T-helper 1 cell treated with Interleukin-12 subunit alpha and Interleukin-12 subunit beta and Interleukin-4 antibody, amounts not matched to agents 30 μg/mL and 1 μg/mL, for 36 hours (primary cell): ENCODE results near the gene GSE1.

Experiments used
- H3K27ac Mint-ChIP-seq: one replicate; pipeline ENCODE4 v1.8.0; 2021; ENCODE audit warnings: mild to moderate bottlenecking, mixed read lengths
- H3K27me3 Mint-ChIP-seq: one replicate; pipeline ENCODE4 v1.8.0; 2021; ENCODE audit warnings: low read depth, mixed read lengths
- H3K36me3 Mint-ChIP-seq: one replicate; pipeline ENCODE4 v1.8.0; 2021; ENCODE audit warnings: low read depth, mixed read lengths
- H3K4me1 Mint-ChIP-seq: one replicate; pipeline ENCODE4 v1.8.0; 2021; ENCODE audit warnings: low read depth, mixed read lengths
- H3K4me3 Mint-ChIP-seq: one replicate; pipeline ENCODE4 v1.8.0; 2021; ENCODE audit warnings: mild to moderate bottlenecking, moderate library complexity, mixed read lengths
- H3K9me3 Mint-ChIP-seq: one replicate; pipeline ENCODE4 v1.8.0; 2021; ENCODE audit warnings: mixed read lengths

The GSE1 gene

DNA sequence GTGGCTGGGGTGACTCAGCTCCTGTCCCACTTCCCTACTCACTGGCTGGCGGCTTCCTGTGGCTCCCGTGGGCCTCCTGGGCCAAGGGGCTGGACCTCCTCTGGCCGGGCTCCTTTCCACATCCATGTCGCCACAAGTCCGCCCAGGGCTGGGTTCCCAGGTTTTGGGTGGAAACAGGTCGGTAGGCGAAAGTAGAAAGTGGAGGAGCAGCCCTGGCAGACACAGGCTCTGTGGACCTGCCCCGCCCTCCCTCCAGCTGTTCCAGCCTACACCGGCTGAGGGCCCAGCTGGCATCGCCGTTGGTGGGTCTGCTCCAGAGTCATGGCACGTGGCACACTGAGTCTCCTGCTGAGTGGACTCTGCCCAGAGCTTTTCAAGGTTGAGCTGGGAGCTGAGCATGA is 28.7 kb downstream of the GSE1 start:
- H3K4me1 Mint-ChIP-seq: no peaks in the 10 kb centered on the region
- H3K4me3 Mint-ChIP-seq: no peak overlapping the region
- H3K36me3 Mint-ChIP-seq: no peaks in the 10 kb centered on the region
- no peak overlapping the region for H3K27ac Mint-ChIP-seq
- H3K27me3 Mint-ChIP-seq: no peaks in the 10 kb centered on the region
- no peaks in the 10 kb centered on the region for H3K9me3 Mint-ChIP-seq

DNA sequence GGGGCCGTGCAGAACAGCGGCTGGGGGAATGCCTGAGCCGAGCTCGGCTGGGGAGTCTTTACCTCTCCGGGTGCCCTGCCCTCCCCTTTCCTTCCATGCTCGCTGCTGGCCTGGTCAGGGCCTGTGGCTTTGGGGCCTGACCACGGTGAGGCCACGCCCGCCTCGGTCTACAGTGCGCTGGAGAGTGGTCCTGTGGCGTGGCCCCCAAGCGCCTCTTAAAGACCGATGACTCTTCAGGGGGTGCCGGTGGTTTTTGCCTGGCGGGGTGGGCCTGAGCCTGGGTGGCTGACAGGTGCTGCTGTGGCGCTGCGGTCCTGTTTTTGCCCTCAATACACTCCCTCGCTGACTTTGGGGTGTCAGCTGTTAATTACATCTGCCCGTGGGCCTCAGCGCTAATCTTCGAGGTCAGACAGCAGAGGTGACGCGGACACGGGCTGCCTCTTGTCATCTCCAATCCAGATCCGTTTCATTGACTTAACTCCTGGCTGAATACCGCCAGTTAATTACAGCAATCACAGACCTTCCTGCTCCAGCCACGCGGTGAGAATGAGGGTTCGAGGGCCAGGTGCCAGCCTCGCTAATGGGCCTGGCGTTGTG is 29.7 kb downstream of the GSE1 start:
- Mint-ChIP-seq H3K27ac (no peak overlapping the region), H3K4me3 (no peak overlapping the region), H3K9me3 (no peaks in the 10 kb centered on the region), H3K36me3 (no peaks in the 10 kb centered on the region), H3K4me1 (no peaks in the 10 kb centered on the region), H3K27me3 (no peaks in the 10 kb centered on the region)

DNA sequence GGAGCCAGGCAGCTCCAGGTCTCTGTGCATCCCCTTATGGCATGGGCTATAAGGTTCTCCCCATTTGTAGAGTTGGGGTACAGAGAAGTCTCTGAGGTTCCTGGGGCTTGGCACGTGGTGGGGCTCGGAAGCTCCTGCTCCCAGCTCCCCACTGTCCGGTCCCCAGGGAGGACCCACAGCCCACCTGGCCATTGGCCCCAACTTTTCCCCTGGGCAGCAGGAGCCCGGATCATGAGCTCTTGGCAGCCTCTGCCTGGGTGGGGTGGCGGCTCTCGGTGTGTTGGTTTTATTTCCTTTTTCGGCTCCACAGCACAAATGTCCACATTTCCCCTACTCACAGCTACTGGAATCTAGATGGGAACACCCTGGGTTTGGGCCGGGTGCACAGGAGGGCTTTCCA is 30.5 kb downstream of the GSE1 start:
- H3K4me3 Mint-ChIP-seq: no peak overlapping the region
- no peak overlapping the region for H3K27ac Mint-ChIP-seq
- H3K27me3 Mint-ChIP-seq: no peaks in the 10 kb centered on the region

DNA sequence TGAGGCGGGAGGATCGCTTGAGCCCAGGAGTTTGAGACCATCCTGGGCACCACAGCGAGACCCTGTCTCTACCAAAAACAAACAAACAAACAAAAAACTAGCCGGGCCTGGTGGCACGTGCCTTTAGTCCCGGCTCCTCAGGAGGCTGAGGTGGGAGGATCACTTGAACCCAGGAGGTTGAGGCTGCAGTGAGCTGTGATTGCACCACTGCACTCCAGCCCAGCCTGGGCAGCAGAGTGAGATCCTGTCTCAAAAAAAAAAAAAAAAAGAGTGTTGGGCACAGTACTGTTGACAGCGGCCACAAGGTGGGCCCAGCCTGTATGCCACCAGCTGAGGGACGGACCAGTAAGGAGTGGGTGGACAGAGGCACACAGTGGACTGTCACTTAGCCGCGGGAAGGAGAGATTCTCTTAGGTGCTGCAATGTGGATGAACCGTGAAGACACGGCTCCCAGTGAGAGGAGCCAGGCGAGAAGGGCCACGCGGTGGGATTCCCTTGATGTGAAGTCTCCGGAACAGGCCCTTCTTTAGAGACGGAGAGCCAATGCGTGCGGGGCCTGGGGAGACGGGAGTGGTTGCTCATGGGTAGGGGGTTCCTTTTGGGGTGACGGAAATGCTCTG is 31.1 kb downstream of the GSE1 start:
- no peak overlapping the region for H3K4me3 Mint-ChIP-seq
- no peak overlapping the region for H3K27ac Mint-ChIP-seq

More for the DNA sequence above, 30.5 kb downstream of the GSE1 start:
- Mint-ChIP-seq H3K36me3 (no peaks in the 10 kb centered on the region), H3K4me1 (no peaks in the 10 kb centered on the region), H3K9me3 (no peaks in the 10 kb centered on the region)

DNA sequence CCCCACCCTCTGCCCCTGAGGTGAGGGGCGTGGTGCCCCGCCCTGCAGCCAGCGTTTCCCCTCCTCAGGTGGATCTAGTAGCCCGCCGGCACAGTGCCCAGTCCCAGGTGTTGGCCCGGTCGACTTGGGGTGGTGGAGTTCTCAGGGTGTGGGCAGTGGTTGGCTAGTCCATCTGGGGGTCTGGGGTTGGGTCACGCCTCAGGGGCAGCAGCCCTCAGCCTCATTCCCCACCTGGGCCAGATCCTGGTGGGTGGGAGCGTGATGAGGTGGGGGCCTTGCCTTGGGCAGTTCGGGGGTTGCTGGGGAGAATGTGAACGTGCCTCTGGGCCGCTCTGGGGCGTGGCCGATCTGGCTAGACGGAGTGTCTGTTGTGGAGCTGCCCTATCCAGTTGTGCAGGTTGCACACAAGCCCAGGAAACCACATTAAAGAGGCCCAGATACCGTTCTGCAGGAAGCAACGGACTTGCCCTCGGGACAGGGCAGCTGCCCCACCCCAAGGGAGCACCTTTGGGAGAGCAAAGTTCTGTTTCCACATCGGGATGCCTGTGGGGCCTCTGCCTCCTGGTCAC is 32.0 kb downstream of the GSE1 start:
- Mint-ChIP-seq H3K27ac (no peak overlapping the region), H3K9me3 (no peaks in the 10 kb centered on the region), H3K4me3 (no peak overlapping the region), H3K4me1 (no peaks in the 10 kb centered on the region), H3K36me3 (no peaks in the 10 kb centered on the region), H3K27me3 (no peaks in the 10 kb centered on the region)

More for the DNA sequence above, 31.1 kb downstream of the GSE1 start:
- no peaks in the 10 kb centered on the region for H3K9me3 Mint-ChIP-seq
- no peaks in the 10 kb centered on the region for H3K4me1 Mint-ChIP-seq
- H3K27me3 Mint-ChIP-seq: no peaks in the 10 kb centered on the region
- H3K36me3 Mint-ChIP-seq: no peaks in the 10 kb centered on the region

DNA sequence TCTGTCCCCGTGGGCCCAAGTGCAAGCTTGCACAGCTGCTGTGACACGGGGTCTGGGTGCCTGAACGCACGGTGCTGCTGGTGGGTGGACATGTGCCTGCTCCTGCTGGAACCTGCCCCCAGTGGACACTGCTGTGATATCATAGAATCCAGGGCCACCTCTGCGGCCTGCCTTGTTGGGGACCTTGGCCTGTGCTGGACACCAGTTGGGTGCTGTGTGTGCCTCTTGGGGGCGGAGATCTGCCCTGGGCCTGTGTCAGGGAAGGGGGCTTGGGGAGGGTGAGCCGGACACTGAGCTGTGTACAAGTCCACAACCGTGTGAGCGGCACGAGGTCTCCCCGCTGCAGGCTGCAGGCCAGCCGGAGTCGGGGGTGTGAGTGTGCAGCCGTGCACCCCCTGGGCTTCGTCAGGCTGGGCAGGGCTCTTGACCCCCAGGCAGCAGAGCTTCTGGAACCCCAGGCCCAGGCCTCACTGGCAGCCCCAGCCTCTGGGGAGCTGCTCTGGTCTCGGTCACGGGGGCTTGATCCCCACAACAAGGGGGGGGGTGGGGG is 33.3 kb downstream of the GSE1 start:
- Mint-ChIP-seq H3K4me3 (no peak overlapping the region), H3K27me3 (no peaks in the 10 kb centered on the region), H3K9me3 (no peaks in the 10 kb centered on the region), H3K4me1 (no peaks in the 10 kb centered on the region), H3K36me3 (no peaks in the 10 kb centered on the region), H3K27ac (no peak overlapping the region)

DNA sequence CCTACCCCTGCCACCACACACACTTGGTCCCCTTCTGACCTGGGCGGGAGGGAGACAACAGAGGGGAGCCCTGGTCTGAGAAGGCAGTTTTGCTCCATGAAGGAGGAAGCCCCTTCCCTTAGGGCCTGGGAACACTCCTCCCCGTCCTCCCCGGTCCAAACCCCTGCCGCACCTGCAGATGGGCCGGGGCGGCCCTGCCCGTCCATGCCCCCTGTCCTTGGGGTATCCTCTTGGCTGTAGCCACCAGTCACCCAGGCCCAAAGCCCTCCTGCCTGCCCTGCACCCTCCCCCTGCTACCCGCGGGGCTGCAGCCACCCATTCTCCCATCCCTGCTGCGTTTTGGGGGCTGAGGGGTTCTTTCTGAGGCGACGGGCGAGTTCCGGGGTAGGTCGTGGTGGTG is 33.9 kb downstream of the GSE1 start:
- no peaks in the 10 kb centered on the region for H3K36me3 Mint-ChIP-seq
- H3K9me3 Mint-ChIP-seq: no peaks in the 10 kb centered on the region
- H3K4me1 Mint-ChIP-seq: no peaks in the 10 kb centered on the region
- H3K4me3 Mint-ChIP-seq: no peak overlapping the region
- H3K27ac Mint-ChIP-seq: no peak overlapping the region
- H3K27me3 Mint-ChIP-seq: no peaks in the 10 kb centered on the region

DNA sequence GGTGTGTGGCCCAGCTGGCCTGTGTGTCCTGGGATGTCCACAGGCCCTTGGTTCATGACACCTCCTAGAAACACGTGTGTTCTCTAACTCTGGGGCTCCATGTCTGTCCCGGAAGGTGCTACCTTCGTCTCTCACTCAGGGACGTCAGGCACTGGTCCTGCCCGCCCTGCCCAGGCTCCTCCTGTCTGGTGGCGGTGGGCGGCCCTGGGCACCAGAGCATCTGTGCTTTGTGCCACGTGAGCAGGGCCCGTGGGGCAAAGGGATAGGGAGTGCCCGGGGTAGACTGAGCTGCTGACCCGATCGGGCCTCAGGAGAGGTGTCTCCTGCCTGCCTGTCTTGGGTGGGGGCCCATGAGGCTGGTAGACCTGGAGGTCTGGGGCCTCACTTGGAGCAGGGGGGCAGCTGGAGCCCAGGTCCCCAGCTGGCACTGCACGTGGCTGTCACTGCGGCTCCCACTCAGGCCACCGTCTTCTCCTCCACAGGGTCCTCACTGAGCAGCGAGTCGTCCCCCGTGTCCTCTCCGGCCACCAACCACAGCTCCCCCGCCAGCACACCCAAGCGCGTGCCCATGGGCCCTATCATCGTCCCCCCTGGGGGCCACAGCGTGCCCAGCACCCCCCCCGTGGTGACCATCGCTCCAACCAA is 35.1 kb downstream of the GSE1 start:
- Mint-ChIP-seq H3K36me3 (no peaks in the 10 kb centered on the region), H3K27ac (no peak overlapping the region), H3K9me3 (no peaks in the 10 kb centered on the region)

DNA sequence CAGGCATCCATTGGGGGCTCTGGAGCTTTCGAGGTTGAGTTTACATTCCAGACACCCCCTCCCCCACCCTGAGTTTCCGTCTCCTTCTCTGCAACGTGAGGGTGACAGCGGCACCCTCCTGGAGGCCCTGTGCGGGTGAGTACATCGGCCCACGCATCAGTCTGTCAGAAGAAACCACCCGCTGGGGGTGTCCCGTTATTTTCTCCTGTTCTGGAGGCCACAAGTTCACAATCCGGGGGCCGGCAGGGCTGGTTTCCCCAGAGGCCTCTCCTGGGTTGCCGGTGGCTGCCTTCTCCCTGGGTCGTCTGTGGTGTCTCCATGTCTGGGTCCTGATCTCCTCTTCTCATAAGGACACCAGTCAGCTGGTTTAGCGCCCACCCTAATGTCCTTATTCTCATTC is 35.7 kb downstream of the GSE1 start:
- no peaks in the 10 kb centered on the region for H3K27me3 Mint-ChIP-seq
- H3K9me3 Mint-ChIP-seq: no peaks in the 10 kb centered on the region
- no peak overlapping the region for H3K4me3 Mint-ChIP-seq
- H3K4me1 Mint-ChIP-seq: no peaks in the 10 kb centered on the region
- no peaks in the 10 kb centered on the region for H3K36me3 Mint-ChIP-seq
- H3K27ac Mint-ChIP-seq: no peak overlapping the region

More for the DNA sequence above, 35.1 kb downstream of the GSE1 start:
- Mint-ChIP-seq H3K4me1 (no peaks in the 10 kb centered on the region), H3K27me3 (no peaks in the 10 kb centered on the region), H3K4me3 (no peak overlapping the region)

DNA sequence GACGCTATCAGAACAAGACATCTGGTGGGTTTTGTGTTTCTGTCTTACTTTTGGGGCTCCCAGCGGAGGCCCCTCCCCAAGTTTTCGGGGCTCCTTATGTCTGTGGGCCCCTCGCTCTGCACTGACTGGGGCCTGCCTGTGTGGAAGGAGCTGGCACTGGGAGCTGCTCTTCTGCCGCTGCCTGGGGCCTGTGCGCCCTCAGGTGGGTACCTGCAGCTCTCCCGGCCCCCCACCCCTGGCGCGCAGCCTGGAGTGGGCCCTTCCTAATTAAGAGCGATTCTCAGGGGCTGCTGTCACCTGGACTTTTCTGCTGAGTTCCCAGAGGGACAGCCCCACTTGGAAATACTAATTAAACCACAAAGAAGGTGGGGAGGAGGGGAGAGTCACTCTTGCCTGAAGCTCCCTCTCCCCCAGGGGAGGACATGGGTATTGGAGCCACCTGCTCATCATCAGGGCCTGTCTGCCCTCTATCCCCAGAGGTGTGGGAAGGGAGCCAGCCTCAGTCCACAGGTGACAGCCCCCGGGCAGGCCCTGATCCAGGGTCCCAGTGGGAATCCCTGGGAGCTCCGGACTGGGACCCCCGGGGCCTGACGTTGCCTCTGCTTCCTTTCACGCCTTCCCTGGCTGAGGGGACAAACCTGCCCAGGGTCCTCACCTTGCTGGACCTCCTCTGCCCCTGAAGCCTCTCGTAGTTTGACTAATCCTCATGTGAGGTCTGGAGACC is 36.5 kb downstream of the GSE1 start:
- no peaks in the 10 kb centered on the region for H3K4me1 Mint-ChIP-seq
- H3K27ac Mint-ChIP-seq: no peak overlapping the region
- no peaks in the 10 kb centered on the region for H3K9me3 Mint-ChIP-seq
- no peaks in the 10 kb centered on the region for H3K27me3 Mint-ChIP-seq
- no peak overlapping the region for H3K4me3 Mint-ChIP-seq
- H3K36me3 Mint-ChIP-seq: no peaks in the 10 kb centered on the region

DNA sequence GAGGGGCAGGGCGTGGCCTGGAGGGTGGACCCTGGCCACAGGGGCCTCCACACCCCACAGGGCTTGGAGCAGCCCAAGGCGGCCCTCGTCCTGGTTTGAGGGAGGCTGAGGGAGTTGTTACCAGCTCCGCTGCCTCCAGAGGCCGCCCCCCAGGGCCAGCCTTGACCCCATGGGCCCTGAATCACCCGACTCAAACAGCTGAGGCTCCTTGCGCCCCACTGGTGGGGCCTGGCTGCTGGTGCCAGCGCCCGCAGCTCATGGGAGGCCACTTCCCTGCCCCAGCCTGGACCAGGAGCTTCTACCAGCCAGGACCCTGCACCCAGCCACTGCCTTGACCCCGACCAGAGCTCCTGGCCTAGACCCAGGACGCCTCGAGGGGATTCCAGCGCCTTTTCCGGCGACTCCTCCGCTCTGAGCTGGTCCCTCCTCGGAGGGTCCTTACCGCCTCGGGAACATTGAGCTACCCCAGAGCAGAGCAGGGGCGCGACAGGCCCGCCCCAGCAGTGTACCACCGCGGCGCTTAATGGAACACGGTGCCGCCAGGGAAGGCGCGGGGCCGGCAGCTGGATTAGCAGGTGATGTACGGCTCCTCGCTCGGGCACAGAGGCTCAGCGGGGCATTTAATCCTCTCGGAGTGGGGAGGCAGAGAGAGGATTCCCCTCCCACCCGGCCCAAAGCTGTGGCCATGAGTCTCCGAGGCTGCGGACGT is 37.2 kb downstream of the GSE1 start:
- Mint-ChIP-seq H3K27me3 (no peaks in the 10 kb centered on the region), H3K4me3 (no peak overlapping the region), H3K9me3 (no peaks in the 10 kb centered on the region), H3K4me1 (no peaks in the 10 kb centered on the region), H3K36me3 (no peaks in the 10 kb centered on the region), H3K27ac (no peak overlapping the region)

DNA sequence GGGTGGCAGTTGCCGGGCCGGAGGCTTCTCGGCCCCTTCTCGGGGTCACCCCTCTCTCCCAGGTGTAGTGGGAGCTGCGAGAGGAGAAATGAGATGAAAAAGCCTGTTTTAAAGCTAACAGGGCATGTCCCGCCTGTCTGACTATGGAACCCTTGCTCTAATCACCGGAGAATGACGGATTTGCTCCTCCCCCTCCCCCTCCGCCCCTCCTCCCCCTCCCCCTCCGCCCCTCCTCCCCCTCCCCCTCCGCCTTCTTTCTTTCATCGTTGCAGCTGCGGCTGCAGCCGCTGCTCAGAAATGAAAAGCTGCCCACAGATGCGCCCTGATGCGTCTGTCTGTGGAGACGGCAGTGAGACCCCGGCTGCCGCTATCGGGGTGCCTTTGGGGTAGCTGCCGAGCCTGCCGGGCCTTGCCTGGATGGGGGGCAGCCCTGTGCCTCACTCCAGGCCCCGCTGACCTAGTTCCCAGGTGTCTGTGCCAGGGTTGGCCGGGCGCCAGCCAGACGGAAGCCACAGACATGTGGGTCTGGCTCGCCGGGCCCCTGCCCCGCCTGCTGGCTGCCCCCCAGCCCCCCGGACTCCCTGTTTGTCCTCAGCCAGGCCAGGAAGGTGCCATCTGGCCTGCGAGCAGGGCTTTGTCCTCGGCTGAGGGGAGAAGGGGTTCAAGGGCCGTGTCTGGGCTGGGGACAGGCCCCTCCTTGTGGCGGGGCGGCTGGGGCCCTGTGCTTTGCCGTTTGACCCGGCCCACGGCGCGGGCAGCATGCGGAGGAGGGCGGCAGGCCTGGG is 37.9 kb downstream of the GSE1 start:
- H3K27ac Mint-ChIP-seq: no peak overlapping the region
- H3K9me3 Mint-ChIP-seq: no peaks in the 10 kb centered on the region
- H3K4me1 Mint-ChIP-seq: no peaks in the 10 kb centered on the region
- no peaks in the 10 kb centered on the region for H3K36me3 Mint-ChIP-seq
- no peak overlapping the region for H3K4me3 Mint-ChIP-seq
- H3K27me3 Mint-ChIP-seq: no peaks in the 10 kb centered on the region

DNA sequence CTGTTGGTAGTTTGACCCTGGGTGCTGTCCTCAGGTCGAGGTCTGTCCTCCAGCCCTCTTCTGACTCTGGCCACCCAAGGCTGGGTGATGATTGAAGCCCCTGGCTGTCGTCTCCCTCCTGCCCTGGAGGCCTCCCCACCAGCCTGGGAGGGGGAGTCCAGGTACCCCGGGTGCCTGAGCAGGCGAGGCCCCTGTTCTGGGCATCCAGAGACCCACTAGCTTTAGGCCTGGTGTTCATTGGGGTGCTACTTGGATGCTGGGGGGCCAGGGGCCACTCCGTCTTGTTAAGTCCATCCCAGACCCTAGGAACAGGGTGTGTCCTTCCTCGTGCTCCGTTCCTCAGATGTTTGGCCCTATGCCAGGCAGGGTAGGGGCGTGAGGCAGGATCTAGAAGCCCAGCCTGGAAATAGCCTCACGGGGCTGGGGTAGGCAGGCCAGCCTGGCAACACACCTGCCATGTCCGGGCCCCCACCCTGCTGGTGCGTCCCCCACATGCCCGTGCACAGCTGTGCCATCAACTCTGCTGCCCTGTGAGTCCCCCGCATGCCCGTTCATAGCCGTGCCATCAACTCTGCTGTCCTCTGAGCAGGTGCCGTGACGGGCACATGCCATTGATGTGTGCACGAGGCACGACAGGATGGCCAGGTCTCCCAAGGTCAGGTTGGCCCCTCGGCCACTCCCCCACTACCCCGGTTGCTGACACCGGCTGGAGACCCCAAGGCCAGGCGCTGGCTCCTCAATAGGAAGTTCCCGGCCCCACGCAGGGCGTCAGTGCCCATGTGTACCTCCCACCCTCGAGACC is 38.7 kb downstream of the GSE1 start:
- no peaks in the 10 kb centered on the region for H3K9me3 Mint-ChIP-seq
- H3K4me1 Mint-ChIP-seq: no peaks in the 10 kb centered on the region
- no peaks in the 10 kb centered on the region for H3K27me3 Mint-ChIP-seq
- no peak overlapping the region for H3K4me3 Mint-ChIP-seq
- no peaks in the 10 kb centered on the region for H3K36me3 Mint-ChIP-seq
- no peak overlapping the region for H3K27ac Mint-ChIP-seq
